GM12878 (cell line): ENCODE measurements around the gene KLF7.

ENCODE experiments used
- BRCA1 ChIP-seq: IDR thresholded peaks from 2 replicates; pipeline ENCODE4 v1.6.1; 2011; ENCODE audit warnings: low read depth, low read length, improper control_type of control experiment
- CTCF ChIP-seq, 3 experiments: IDR thresholded peaks in 2 of 3; conservative IDR thresholded peaks in 1 of 3; 2 replicates each; pipeline ENCODE4 v1.5.1; 2011; ENCODE audit warnings: low read depth in 3 of 3, low read length in 3 of 3, mild to moderate bottlenecking in 3 of 3, control low read depth in 2 of 3, moderate library complexity in 2 of 3, inconsistent platforms in 1 of 3, mixed read lengths in 1 of 3; ENCODE audit not compliant: control insufficient read depth in 2 of 3, insufficient read depth in 1 of 3; ENCODE audit errors: extremely low read depth in 1 of 3
- EP300 ChIP-seq, 2 experiments: fragments of 150-350 bp in 1 of 2; IDR thresholded peaks; 2 replicates each; pipeline ENCODE4 v1.6.1; 2011 to 2012; ENCODE audit warnings: low read depth in 2 of 2, low read length in 2 of 2, borderline replicate concordance in 1 of 2, improper control_type of control experiment in 1 of 2, inconsistent platforms in 1 of 2; ENCODE audit not compliant: control insufficient read depth in 1 of 2
- EZH2 ChIP-seq: IDR thresholded peaks from 2 replicates; pipeline ENCODE4 v1.6.1; 2012; ENCODE audit warnings: low read depth, mild to moderate bottlenecking, control low read depth, inconsistent platforms, low read length, borderline replicate concordance; ENCODE audit not compliant: control insufficient read depth
- IRF3 ChIP-seq: fragments of 450-650 bp; IDR thresholded peaks from 2 replicates; pipeline ENCODE4 v1.6.1; 2014; ENCODE audit warnings: mild to moderate bottlenecking
- MEF2B ChIP-seq: fragments of 450-650 bp; IDR thresholded peaks from 2 replicates; pipeline ENCODE4 v1.6.1; 2018; ENCODE audit warnings: mild to moderate bottlenecking, moderate library complexity; ENCODE audit not compliant: partially characterized antibody, poor library complexity, severe bottlenecking
- MYC ChIP-seq: IDR thresholded peaks from 2 replicates; pipeline ENCODE4 v1.6.1; 2011; ENCODE audit warnings: mild to moderate bottlenecking, low read length, moderate library complexity, inconsistent platforms; ENCODE audit not compliant: insufficient read depth, insufficient replicate concordance, insufficient read length, severe bottlenecking
- REST ChIP-seq: IDR thresholded peaks from 2 replicates; pipeline ENCODE4 v1.6.1; 2012; ENCODE audit warnings: mild to moderate bottlenecking, low read depth, low read length
- SIN3A ChIP-seq: IDR thresholded peaks from 2 replicates; pipeline ENCODE4 v1.6.1; 2012; ENCODE audit warnings: low read depth, low read length, improper control_type of control experiment
- ZNF217 ChIP-seq: fragments of 450-650 bp; IDR thresholded peaks from 2 replicates; pipeline ENCODE4 v1.6.1; 2017; ENCODE audit warnings: antibody characterized with exemption, mild to moderate bottlenecking

GRCh38 chr2:207200136-207200535 lies 34.4 kb upstream of the KLF7 start:
- TF ChIP-seq REST (no peak), CTCF (IDR thresholded peaks at IDR 0.05 in 2 of 3, conservative IDR thresholded peaks at IDR 0.05 in 1 of 3; ENCODE audit: control insufficient read depth in 2 of 3, extremely low read depth in 1 of 3, insufficient read depth in 1 of 3, low read depth in 3 of 3, low read length in 3 of 3) (no peak), MYC (no peak), EZH2 (no peak), IRF3 (no peak), ZNF217 (no peak), SIN3A (no peak), BRCA1 (no peak), EP300 (IDR thresholded peaks at IDR 0.05; ENCODE audit: borderline replicate concordance in 1 of 2, control insufficient read depth in 1 of 2, low read depth in 2 of 2, low read length in 2 of 2) (no peak), MEF2B (no peak)
